Stomach (tissue), 9 donors: ENCODE measurements around the gene NEMP2. TPM values are rescaled to one million over a fixed set of nuclear protein-coding genes. Genes with fewer than 3 reads are reported as not detected.
"Not testable (repeated sequence)": the region's sequence is repeated elsewhere in the genome, so short reads cannot be mapped to it uniquely, and the experiment has no call there.

Experiments used
- DNase-seq, 2 donors: peaks; one replicate each; pipeline versions ENCODE4 v3.0.0 to v3.0.0-alpha.2; 2013 to 2019
- H3K27ac ChIP-seq, 5 donors: fragments of 200-600 bp in 4 of 5; sonication (generic) in 4 of 5; one replicate each; pipeline ENCODE4 v1.5.1; 2013 to 2019; ENCODE audit warnings: mild to moderate bottlenecking in 1 of 5, moderate library complexity in 1 of 5
- H3K27me3 ChIP-seq, 3 donors: fragments of 200-600 bp; sonication (generic); one replicate each; pipeline ENCODE4 v1.5.1; 2017 to 2019; ENCODE audit warnings: mixed run types in 1 of 3
- H3K36me3 ChIP-seq, 4 donors: fragments of 200-600 bp; sonication (generic); 1 replicate in 3 of 4; 2 replicates in 1 of 4; pipeline ENCODE4 v1.5.1; 2016 to 2019
- H3K4me1 ChIP-seq, 4 donors: fragments of 200-600 bp; sonication (generic); one replicate each; pipeline ENCODE4 v1.5.1; 2016 to 2019
- H3K4me3 ChIP-seq, 4 donors: fragments of 200-600 bp; sonication (generic) in 3 of 4; one replicate each; pipeline ENCODE4 v1.5.1; 2016 to 2019; ENCODE audit warnings: mild to moderate bottlenecking in 1 of 4
- H3K9me3 ChIP-seq, 4 donors: fragments of 200-600 bp; sonication (generic); one replicate each; pipeline ENCODE4 v1.5.1; 2016 to 2019
- CTCF ChIP-seq, 7 experiments: fragments of 450-650 bp in 4 of 7; fragments of 200-600 bp in 3 of 7; sonication (generic) in 3 of 7; IDR thresholded peaks; one replicate each; pipeline ENCODE4 v1.5.1; 2016 to 2019; ENCODE audit warnings: antibody characterized with exemption in 7 of 7, control low read depth in 2 of 7, mild to moderate bottlenecking in 1 of 7
- EP300 ChIP-seq: sonication (generic); formaldehyde crosslinking; IDR thresholded peaks from one replicate; pipeline ENCODE4 v1.6.1; 2017; ENCODE audit warnings: antibody characterized with exemption
- POLR2A ChIP-seq, 4 donors: fragments of 450-650 bp; IDR thresholded peaks; one replicate each; pipeline ENCODE4 v1.6.1; 2016; ENCODE audit warnings: antibody characterized with exemption in 4 of 4, control low read depth in 2 of 4, mild to moderate bottlenecking in 1 of 4, moderate library complexity in 1 of 4
- POLR2AphosphoS5 ChIP-seq, 3 donors: sonication (generic); formaldehyde crosslinking; IDR thresholded peaks; one replicate each; pipeline ENCODE4 v1.6.1; 2016; ENCODE audit warnings: antibody characterized with exemption in 3 of 3
- WGBS, 5 donors: extraction: QIAGEN DNeasy Blood & Tissue Kit in 3 of 5; methylation state at CpG; one replicate each; pipeline versions ENCODE4 v1.1.5 to v1.1.7; 2013 to 2018; 5-methylcytosine and 5-hydroxymethylcytosine counted together
- intact Hi-C: fragments of 100-400 bp; cut with DNase I; formaldehyde crosslinking; loops from one replicate; pipeline ENCODE4 v1.15.1; 2023; ENCODE audit warnings: low total_unique reads
- polyA plus RNA-seq, 3 donors: library from polyadenylated mRNA; stranded (reverse); fragments of 200-250 nt; gene quantifications; one replicate each; pipeline ENCODE4 v1.2.3, GENCODE V29; 2013
- total RNA-seq, 5 donors: library from RNA; depleted of rRNA; stranded (reverse); fragments of >200 nt; gene quantifications; one replicate each; pipeline versions ENCODE4 v1.1.0 to v1.2.3, GENCODE V29; 2014 to 2016
- donor health status: healthy with polysubstance abuse.
- donor health status: Bipolar disorder and iron deficiency.
- donor health status: healthy.

NEMP2 gene
- total and polyA plus RNA-seq, 8 donors: 0.60 to 18.7 (median 1.6) TPM; not detected in 2

GRCh38 chr2:190512539-190513095 lies 21.9 kb downstream of the NEMP2 start:
- Histone ChIP-seq H3K27ac (no peak overlapping the region), H3K4me3 (no peak overlapping the region), H3K9me3 (no peaks in the 10 kb centered on the region), H3K4me1 (peaks cover 0 to 19% (median 5%) of the 10 kb centered on the region in 4 donors), H3K36me3 (peaks cover 0 to 14% (median 8%) of the 10 kb centered on the region in 4 donors), H3K27me3 (no peaks in the 10 kb centered on the region)
- 69 to 91% (median 80%) methylated on average over 5 of the region's 5 CpGs for WGBS, 5 donors
- DNase-seq: no peak
- intact Hi-C loops: loop anchor here (10.0 kb wide), 1 partner anchor 108 kb away; the partner anchor contains the start of gene MFSD6
- TF ChIP-seq CTCF (IDR thresholded peaks at IDR 0.05) (no peak), EP300 (no peak), POLR2A (IDR thresholded peaks at IDR 0.05) (no peak), POLR2AphosphoS5 (IDR thresholded peaks at IDR 0.05) (no peak)

- H3K9me3 ChIP-seq: no peaks in the 10 kb centered on the region
- 39 to 57% (median 44%) methylated on average over 2 of the region's 2 CpGs for WGBS, 5 donors
- peaks cover 0 to 19% (median 5%) of the 10 kb centered on the region in 4 donors for H3K4me1 ChIP-seq
- no peak overlapping the region for H3K4me3 ChIP-seq
- DNase-seq: peak in 1 of 2 donors; percentile 66
- H3K27ac ChIP-seq: no peak overlapping the region
- peaks cover 0 to 22% (median 13%) of the 10 kb centered on the region in 4 donors for H3K36me3 ChIP-seq
- no peak for TF ChIP-seq POLR2A (IDR thresholded peaks at IDR 0.05)
- peak in 3 of 7 experiments; percentile 24 to 58 (median 30) for TF ChIP-seq CTCF (IDR thresholded peaks at IDR 0.05)
- TF ChIP-seq EP300: no peak
- no peak for TF ChIP-seq POLR2AphosphoS5 (IDR thresholded peaks at IDR 0.05)
- intact Hi-C loops: loop anchor here (10.0 kb wide), 1 partner anchor 106 kb away; the partner anchor contains the start of gene MFSD6
- no peaks in the 10 kb centered on the region for H3K27me3 ChIP-seq
These were observed 23.4 kb downstream of the NEMP2 start for GRCh38 chr2:190511104-190511503.

- peaks cover 0 to 19% (median 7%) of the 10 kb centered on the region in 4 donors for H3K4me1 ChIP-seq
- DNase-seq, H3K27me3 ChIP-seq, H3K27ac ChIP-seq, H3K4me3 ChIP-seq, H3K9me3 ChIP-seq: not testable (repeated sequence)
- intact Hi-C loops: loop anchor here (10.0 kb wide), 1 partner anchor 105 kb away; the partner anchor contains the start of gene MFSD6
- WGBS, 5 donors: 80 to 89% (median 83%) methylated on average over 5 of the region's 5 CpGs
- peaks cover 0 to 31% (median 25%) of the 10 kb centered on the region in 4 donors for H3K36me3 ChIP-seq
These were observed 24.6 kb downstream of the NEMP2 start for GRCh38 chr2:190509895-190510294.

GRCh38 chr2:190507135-190507534 lies 27.4 kb downstream of the NEMP2 start:
- no peaks in the 10 kb centered on the region for H3K9me3 ChIP-seq
- no peak overlapping the region for H3K27ac ChIP-seq
- intact Hi-C loops: no loop called here
- 50 to 68% (median 53%) methylated on average over 4 of the region's 4 CpGs for WGBS, 5 donors
- H3K4me3 ChIP-seq: no peak overlapping the region
- TF ChIP-seq POLR2AphosphoS5 (IDR thresholded peaks at IDR 0.05): no peak
- TF ChIP-seq POLR2A (IDR thresholded peaks at IDR 0.05): no peak
- TF ChIP-seq CTCF (IDR thresholded peaks at IDR 0.05): no peak
- no peak for TF ChIP-seq EP300
- peak in 1 of 2 donors; percentile 28 for DNase-seq
- H3K4me1 ChIP-seq: peaks cover 0 to 19% (median 12%) of the 10 kb centered on the region in 4 donors
- H3K36me3 ChIP-seq: peaks cover 0 to 43% (median 33%) of the 10 kb centered on the region in 4 donors
- H3K27me3 ChIP-seq: no peaks in the 10 kb centered on the region

GRCh38 chr2:190506666-190507065 lies 27.9 kb downstream of the NEMP2 start:
- H3K9me3 ChIP-seq: no peaks in the 10 kb centered on the region
- peaks cover 0 to 43% (median 33%) of the 10 kb centered on the region in 4 donors for H3K36me3 ChIP-seq
- H3K4me3 ChIP-seq: no peak overlapping the region
- 20 to 57% (median 33%) methylated on average over 2 of the region's 2 CpGs for WGBS, 5 donors
- intact Hi-C loops: no loop called here
- TF ChIP-seq POLR2AphosphoS5 (IDR thresholded peaks at IDR 0.05): no peak
- TF ChIP-seq POLR2A (IDR thresholded peaks at IDR 0.05): no peak
- no peak for TF ChIP-seq EP300
- no peak for TF ChIP-seq CTCF (IDR thresholded peaks at IDR 0.05)
- H3K27ac ChIP-seq: no peak overlapping the region
- H3K4me1 ChIP-seq: peaks cover 1 to 23% (median 13%) of the 10 kb centered on the region in 4 donors
- no peaks in the 10 kb centered on the region for H3K27me3 ChIP-seq
- no peak for DNase-seq
